ENCODE data around the gene KNG1.

DNA sequence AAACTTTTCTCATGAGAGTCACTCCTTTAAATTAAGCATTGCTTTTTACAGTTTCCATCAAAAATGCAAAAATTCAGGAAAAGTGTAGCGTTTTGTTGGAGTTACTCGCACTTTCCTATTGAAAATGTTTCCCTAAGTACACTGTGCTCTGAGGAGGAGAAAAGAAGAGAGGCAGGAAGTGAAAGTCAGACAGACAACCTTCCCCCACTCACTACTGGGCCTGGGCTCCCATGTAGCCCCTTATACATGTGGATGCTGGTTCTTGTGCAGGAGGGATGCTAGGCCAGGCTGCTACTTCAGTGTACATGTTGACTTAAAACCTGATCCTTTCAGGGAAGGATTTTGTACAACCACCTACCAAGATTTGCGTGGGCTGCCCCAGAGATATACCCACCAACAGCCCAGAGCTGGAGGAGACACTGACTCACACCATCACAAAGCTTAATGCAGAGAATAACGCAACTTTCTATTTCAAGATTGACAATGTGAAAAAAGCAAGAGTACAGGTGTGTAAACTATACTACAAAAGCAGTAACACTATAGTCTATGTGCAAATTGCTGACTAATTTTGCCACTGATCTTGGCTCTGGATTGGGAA lies 15.1 kb downstream of the KNG1 start:
- TF ChIP-seq, protein P1, sequence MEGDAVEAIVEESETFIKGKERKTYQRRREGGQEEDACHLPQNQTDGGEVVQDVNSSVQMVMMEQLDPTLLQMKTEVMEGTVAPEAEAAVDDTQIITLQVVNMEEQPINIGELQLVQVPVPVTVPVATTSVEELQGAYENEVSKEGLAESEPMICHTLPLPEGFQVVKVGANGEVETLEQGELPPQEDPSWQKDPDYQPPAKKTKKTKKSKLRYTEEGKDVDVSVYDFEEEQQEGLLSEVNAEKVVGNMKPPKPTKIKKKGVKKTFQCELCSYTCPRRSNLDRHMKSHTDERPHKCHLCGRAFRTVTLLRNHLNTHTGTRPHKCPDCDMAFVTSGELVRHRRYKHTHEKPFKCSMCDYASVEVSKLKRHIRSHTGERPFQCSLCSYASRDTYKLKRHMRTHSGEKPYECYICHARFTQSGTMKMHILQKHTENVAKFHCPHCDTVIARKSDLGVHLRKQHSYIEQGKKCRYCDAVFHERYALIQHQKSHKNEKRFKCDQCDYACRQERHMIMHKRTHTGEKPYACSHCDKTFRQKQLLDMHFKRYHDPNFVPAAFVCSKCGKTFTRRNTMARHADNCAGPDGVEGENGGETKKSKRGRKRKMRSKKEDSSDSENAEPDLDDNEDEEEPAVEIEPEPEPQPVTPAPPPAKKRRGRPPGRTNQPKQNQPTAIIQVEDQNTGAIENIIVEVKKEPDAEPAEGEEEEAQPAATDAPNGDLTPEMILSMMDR (IDR thresholded peaks at IDR 0.05) = no peak
- no peak for TF ChIP-seq POLR2A (IDR thresholded peaks at IDR 0.05)
- no peak for TF ChIP-seq EP300 (IDR thresholded peaks at IDR 0.05)

Measured in ovary (tissue), 3 donors.